ENCODE data around the gene ADAMTS4. TPM values are rescaled to one million over a fixed set of nuclear protein-coding genes. Genes with fewer than 3 reads are reported as not detected.

ADAMTS4 gene
- total and polyA plus RNA-seq, 9 of the 15 experiments (the other 6 are each of a cell fraction or from before 2014, with no cell fraction given), result 0.07 to 3.7 (median 0.41) TPM

DNA sequence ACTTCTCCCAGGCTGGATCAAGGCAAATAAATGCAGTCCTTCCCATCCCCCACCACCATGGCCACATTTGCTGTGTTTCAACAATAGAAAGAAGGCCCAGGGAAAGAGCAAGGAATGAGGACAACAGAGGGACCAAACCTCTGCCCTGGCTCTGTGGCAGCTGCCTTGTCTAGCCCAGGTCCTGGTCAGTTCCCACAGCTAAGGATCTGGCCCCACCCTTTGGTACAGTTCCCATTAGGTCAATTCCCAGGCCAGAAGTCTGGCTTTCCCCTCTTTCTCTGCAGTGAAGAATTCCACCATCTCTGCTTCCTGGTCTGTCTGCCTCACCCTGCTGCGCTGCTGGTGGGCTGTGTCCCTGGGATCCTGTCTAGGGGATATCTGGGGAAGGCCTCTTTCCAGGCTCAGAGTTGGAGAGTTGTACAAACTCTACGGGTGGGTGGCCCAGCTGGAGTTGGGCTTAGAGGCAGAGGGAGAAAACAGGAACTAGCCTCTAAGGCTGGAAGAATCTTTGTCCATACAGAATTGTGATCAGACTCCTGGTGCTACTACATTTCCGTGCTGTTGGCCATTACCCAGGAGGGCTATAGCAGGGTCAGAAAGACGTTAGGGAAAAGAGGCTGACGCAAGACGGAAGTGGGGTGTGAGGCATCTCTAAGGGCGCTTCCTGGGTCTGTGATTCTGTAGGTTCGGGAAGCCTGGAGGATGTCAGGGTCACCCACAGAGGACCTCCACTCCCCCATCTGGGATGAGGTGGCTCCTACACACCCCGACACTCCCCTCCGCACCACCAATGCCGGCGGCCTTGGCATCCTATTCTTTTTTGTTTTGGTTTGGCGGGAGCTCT, 2.4 kb upstream of the ADAMTS4 start (continued):
- TF ChIP-seq DEAF1 (CRISPR knock-in tag; IDR thresholded peaks at IDR 0.05), result no peak
- TF ChIP-seq ZNF143 (CRISPR knock-in tag; IDR thresholded peaks at IDR 0.05), result no peak
- TF ChIP-seq PHB2 (IDR thresholded peaks at IDR 0.05; ENCODE audit: low read depth), result no peak
- TF ChIP-seq HNRNPLL (IDR thresholded peaks at IDR 0.05; ENCODE audit: low read depth, low read length, poor library complexity, severe bottlenecking), result no peak
- no peak for TF ChIP-seq ZNF785 (CRISPR knock-in tag; IDR thresholded peaks at IDR 0.05)
- TF ChIP-seq POLR2B (IDR thresholded peaks at IDR 0.05; ENCODE audit: low read depth, partially characterized antibody), result no peak
- peak; percentile 89 for TF ChIP-seq NFRKB (IDR thresholded peaks at IDR 0.05; ENCODE audit: low read depth)
- no peak for TF ChIP-seq JUNB (CRISPR knock-in tag; conservative IDR thresholded peaks at IDR 0.05)
- no peak for TF ChIP-seq FOXJ2 (tag; IDR thresholded peaks at IDR 0.05)
- TF ChIP-seq RFX1 (IDR thresholded peaks at IDR 0.05), result no peak
- no peak for TF ChIP-seq SREBF1 (IDR thresholded peaks at IDR 0.05; ENCODE audit: borderline replicate concordance, low read depth, low read length)
- TF ChIP-seq XRCC3 (IDR thresholded peaks at IDR 0.05), result no peak
- no peak for TF ChIP-seq ZNF717 (CRISPR knock-in tag; IDR thresholded peaks at IDR 0.05)
- TF ChIP-seq TBL1XR1 (IDR thresholded peaks at IDR 0.05; ENCODE audit: low read length in 2 of 2), result no peak
- TF ChIP-seq SMARCC2 (IDR thresholded peaks at IDR 0.05; ENCODE audit: low read depth), result 0 out of 2 replicates have a peak, but pooled peaks have one; percentile 17
- no peak for TF ChIP-seq SRSF9 (IDR thresholded peaks at IDR 0.05; ENCODE audit: borderline replicate concordance, low read depth, low read length)
- TF ChIP-seq CTCFL (IDR thresholded peaks at IDR 0.05; ENCODE audit: borderline replicate concordance, insufficient read depth, low read depth, low read length, poor library complexity, severe bottlenecking), result no peak
- TF ChIP-seq ZNF507 (tag; conservative IDR thresholded peaks at IDR 0.05), result no peak
- TF ChIP-seq, protein P1, sequence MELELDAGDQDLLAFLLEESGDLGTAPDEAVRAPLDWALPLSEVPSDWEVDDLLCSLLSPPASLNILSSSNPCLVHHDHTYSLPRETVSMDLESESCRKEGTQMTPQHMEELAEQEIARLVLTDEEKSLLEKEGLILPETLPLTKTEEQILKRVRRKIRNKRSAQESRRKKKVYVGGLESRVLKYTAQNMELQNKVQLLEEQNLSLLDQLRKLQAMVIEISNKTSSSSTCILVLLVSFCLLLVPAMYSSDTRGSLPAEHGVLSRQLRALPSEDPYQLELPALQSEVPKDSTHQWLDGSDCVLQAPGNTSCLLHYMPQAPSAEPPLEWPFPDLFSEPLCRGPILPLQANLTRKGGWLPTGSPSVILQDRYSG (tag; conservative IDR thresholded peaks at IDR 0.05; ENCODE audit: low read depth), result no peak; the same call in 1 of the 2 replicates
- TF ChIP-seq ID3 (CRISPR knock-in tag; IDR thresholded peaks at IDR 0.05), result no peak
- peak; percentile 65; the same call in 1 of the 2 replicates for TF ChIP-seq ID3 (tag; IDR thresholded peaks at IDR 0.05)
- TF ChIP-seq CCAR2 (IDR thresholded peaks at IDR 0.05; ENCODE audit: low read depth, low read length), result no peak
- TF ChIP-seq ZNF408 (CRISPR knock-in tag; IDR thresholded peaks at IDR 0.05; ENCODE audit: low read depth), result no peak
- no peak for TF ChIP-seq HDAC8 (tag; IDR thresholded peaks at IDR 0.05)
